CD4-positive, alpha-beta T cell treated with Interleukin-12 subunit alpha and Interleukin-12 subunit beta, for 1 hour (primary cell): ENCODE results near the gene OR9K2.
"Not testable (repeated sequence)": the region's sequence is repeated elsewhere in the genome, so short reads cannot be mapped to it uniquely, and the experiment has no call there.

Experiments used
- DNase-seq: peaks from one replicate; pipeline ENCODE4 v3.0.0-alpha.2; 2020

OR9K2 gene, protein sequence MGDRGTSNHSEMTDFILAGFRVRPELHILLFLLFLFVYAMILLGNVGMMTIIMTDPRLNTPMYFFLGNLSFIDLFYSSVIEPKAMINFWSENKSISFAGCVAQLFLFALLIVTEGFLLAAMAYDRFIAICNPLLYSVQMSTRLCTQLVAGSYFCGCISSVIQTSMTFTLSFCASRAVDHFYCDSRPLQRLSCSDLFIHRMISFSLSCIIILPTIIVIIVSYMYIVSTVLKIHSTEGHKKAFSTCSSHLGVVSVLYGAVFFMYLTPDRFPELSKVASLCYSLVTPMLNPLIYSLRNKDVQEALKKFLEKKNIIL

DNA sequence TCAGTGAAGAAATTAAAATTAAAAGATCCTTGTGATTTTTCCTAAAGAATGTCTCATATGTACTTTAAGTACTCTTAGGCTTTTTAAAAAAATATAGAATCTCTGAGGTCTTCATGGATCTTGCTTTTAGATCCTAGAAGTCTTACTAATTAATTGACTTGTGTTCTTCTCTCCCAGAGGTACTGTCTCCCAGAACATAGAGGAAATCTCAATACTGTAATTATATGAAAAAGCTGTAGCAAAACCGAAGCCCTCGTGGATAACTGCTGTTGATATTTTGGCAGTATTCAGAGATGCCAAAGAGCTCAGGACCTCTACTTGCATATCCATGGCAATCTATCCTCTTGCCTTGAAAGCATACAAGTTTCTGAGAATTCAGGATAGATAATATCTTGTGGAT is at the start of gene OR9K2:
OR9K2 (plus strand) TSS at position 301 of the 400 bp plus-strand sequence. CDS start 3,429 bp downstream, outside the sequence.
- DNase-seq = no peak

DNA sequence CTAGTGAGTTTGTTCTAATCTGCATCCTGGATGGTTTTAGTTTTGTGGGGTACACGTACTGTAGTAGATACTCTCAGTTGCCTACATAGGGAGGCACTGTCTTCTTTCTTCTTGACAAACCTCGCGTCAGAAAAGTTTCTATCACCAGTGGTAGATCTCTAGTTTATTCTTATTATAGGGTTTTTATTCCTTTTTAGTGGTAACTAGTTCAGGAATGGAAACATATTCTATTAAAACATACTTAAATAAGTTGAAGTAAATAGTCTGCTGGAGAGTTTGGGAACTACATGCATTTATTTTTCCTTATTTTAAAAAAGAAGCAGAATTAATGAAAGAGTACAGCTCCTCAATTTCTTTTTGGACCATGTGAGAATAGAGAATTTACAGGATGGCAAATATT is 33.6 kb upstream of the OR9K2 start:
- DNase-seq = no peak

DNA sequence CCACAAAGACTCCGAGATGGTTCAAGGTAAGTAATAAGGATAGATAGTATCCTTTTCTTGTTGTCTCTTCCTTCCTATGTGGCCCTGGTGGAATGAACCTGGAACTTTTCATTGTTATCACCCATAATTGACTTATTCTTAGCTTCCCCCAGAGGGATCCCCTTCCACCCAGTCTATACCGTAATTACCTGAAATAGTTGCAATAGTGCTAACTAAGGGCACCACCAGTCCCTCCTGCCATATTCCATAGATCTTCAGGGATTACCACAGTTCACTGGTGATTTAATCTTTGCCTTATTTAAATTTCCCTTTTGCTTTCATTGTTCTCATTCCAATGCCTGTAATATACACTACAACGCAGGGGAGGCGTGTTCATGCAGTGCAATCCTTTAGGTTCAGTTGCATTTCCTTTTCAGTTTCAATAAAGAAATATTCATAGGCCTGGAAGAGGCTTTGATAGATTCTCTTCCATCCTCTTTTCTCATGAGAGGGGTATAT is 13.8 kb upstream of the OR9K2 start:
- DNase-seq = no peak

DNA sequence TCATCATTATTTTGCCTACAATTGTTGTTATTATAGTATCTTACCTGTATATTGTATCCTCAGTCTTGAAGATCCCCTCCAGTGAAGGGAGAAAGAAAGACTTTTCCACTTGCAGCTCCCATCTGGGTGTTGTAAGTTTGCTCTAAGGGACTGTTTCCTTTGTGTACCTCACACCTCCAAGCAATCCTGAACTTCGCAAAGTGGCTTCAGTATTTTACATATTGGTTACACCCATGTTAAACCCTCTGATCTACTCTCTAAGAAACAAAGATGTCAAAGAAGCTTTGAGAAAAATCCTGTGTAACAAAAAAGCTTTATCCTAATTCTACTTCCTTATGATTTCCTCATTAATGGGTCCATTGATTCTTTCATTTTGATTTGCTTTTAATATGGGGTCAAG is 10.1 kb upstream of the OR9K2 start:
- DNase-seq = no peak

DNA sequence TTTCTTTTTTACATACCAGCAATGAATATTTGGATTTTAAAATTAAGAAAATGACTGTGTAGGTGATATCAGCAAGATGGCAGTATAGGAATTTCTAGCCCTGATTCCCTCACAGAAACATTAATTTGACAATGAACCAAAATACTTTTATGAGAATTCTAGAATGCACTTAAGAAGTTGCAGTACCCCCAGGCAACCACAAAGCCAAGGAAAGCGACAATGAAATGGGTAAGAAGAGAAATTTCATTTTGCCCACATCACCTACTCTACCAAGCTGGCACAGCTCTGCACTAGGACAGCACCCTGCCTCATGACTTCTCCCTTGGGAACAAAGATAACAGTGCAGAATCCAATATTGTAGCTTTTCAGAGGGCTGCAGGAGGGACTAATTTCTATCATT is 6.6 kb downstream of the OR9K2 start:
- no peak for DNase-seq

DNA sequence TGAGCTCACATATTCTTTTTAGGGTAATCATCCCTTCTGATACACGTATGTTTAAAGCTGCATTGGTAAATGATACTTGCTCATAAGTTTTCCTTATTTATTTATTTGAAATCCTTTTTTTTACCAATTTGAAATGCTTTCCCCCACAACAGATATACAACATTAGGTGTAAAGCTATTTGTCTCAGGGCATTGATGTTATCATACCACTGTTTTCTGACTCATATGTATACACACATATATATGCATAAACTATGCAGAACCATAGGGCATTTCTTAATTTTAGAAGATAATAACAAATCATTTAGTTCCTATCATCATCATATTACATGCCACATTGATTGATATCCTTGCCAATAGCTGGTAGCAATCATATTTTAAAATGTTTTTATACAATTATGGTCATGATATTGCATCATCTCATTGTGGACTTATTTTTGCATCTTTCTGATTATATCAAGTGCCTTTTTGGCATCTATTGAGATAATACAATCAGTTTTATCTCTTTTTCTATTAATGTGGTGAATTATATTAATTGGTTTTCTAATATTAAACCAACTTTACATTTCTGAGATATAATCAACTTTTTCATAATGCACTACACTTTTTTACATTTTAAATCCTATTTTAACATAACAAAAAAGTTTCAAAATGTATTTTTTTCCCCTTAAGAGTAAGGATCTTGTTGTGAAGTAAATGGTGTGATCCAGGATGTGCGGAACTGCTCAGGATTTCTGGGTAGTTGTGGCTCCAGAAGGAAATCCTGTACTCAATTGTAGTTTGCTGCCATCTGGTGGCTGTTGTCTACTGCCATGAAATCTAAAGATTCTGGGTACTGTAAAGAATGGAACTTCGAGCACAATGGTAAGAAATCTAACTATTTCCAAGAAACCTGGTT is 16.7 kb downstream of the OR9K2 start:
- DNase-seq = peak; percentile 48

DNA sequence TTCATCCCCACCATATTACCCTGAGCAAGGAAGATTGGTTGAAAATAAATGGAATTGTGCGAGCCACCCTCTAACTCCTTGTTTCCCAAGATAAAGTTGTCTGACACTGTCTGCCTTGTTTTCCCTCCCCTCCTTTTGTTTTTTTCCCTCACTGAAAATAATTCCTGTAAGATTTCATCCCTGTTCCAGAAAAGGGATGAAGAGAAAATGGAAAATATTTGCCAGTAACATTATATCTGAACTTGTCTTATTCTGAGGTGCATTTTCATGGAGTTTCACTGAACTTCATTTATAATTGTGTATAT is 17.3 kb downstream of the OR9K2 start:
- no peak for DNase-seq

DNA sequence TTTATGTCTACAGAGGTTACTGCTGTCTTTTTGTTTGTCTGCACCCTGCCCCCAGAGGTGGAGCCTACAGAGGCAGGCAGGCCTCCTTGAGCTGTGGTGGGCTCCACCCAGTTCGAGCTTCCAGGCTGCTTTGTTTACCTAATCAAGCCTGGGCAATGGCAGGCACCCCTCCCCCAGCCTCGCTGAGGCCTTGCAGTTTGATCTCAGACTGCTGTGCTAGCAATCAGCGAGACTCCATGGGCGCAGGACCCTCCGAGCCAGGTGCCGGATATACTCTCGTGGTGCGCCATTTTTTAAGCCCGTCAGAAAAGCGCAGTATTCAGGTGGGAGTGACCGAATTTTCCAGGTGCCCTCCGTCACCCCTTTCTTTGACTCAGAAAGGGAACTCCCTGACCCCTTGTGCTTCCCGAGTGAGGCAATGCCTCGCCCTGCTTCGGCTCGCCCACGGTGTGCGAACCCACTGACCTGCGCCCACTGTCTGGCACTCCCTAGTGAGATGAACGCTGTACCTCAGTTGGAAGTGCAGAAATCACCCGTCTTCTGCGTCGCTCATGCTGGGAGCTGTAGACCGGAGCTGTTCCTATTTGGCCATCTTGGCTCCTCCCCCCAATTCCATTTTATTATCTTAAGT is 40.9 kb downstream of the OR9K2 start:
- DNase-seq = not testable (repeated sequence)

DNA sequence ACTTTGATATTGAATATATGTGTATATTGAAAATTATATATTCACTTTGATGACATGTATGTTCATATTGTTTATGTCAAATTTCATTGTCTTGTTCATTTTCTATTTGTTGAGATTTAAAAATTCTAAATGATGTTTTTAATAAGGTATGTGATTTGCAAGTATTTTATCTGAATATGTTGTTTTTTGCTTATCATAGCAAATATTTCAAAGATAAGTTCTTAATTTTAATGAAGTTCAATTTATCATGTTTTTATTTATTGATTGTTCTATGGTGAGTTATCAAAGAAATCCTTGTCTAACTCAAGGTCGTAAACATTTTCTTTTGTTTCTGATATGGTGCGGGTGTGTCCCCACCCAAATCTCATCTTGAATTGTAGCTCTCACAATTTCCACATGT is 45.2 kb downstream of the OR9K2 start:
- DNase-seq = no peak

DNA sequence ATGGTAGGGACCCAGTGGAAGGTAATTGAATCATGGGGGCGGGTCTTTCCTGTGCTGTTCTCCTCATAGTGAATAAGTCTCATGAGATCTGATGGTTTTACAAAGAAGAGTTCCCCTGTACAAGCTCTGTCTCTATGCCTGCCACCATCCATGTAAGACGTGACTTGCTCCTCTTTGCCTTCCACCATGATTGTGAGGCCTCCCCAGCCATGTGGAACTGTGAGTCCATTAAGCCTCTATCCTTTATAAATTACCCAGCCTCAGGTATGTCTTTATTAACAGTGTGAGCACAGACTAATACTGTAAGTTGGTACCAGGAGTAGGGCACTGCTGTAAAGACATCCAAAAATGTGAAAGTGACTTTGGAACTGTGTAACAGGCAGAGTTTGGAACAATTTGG is 45.6 kb downstream of the OR9K2 start:
- not testable (repeated sequence) for DNase-seq

DNA sequence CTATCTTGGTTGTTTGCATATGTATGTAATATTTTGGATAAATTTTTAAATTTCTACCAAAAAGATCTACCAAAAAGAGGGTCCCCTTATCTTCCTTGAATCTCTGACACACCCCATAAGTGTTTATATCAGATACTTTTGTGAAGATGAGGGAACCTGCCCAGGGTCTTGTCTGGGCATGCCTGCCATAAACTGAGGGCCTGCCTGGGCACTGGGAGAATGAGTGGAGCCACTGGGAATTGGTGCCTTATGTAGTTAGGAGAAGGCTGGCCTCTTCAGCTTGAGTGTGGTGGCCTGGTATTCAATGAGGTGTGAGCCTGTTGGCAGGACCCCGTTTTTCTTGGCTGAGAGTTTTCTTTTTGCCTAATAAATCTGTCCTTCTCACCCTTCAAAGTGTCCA is 46.5 kb downstream of the OR9K2 start:
- DNase-seq = no peak

DNA sequence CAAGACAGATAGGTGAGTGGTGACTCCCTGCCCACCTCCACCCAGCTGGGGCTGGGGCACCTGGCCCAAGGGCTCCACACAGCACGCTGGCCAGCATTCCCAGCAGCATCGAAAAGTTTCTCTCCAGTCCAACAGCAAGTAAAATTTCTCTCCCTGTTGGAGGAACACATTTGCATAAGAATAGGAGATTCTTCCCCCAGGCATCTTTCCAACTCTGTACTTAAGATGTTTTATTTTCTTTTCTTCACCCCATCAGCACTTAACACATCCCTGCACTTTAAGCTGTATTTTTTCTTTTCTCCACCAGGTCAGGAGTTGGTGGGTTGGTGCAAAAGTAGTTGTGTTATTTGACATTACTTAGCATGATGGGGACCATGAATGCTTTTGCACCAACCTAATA is 47.2 kb downstream of the OR9K2 start:
- no peak for DNase-seq
